ENCODE results near the gene TMEM42. TPM values are rescaled to one million over a fixed set of nuclear protein-coding genes. Genes with fewer than 3 reads are reported as not detected.
"Not testable (repeated sequence)": the region's sequence is repeated elsewhere in the genome, so short reads cannot be mapped to it uniquely, and the experiment has no call there.

Gene TMEM42
- total RNA-seq, 1 donor from 2014 or later = 9.6 TPM

GRCh38 chr3:44842376-44842775, 19.3 kb upstream of the TMEM42 start:
- no peak overlapping the region for H3K27ac Mint-ChIP-seq (ENCODE audit: unreplicated experiment)
- no peaks in the 10 kb centered on the region for H3K9me3 Mint-ChIP-seq (ENCODE audit: unreplicated experiment)

GRCh38 chr3:44845528-44846520, 15.9 kb upstream of the TMEM42 start:
- DNase-seq = no peak
- H3K4me3 Mint-ChIP-seq (ENCODE audit: unreplicated experiment) = no peak overlapping the region
- no peaks in the 10 kb centered on the region for H3K36me3 Mint-ChIP-seq (ENCODE audit: unreplicated experiment)
- H3K27ac Mint-ChIP-seq (ENCODE audit: unreplicated experiment) = no peak overlapping the region
- TF ChIP-seq CTCF (IDR thresholded peaks at IDR 0.05; ENCODE audit: partially characterized antibody, unreplicated experiment) = no peak
- H3K9me3 Mint-ChIP-seq (ENCODE audit: unreplicated experiment) = no peaks in the 10 kb centered on the region
- no peaks in the 10 kb centered on the region for H3K27me3 Mint-ChIP-seq (ENCODE audit: unreplicated experiment)
- no peaks in the 10 kb centered on the region for H3K4me1 Mint-ChIP-seq (ENCODE audit: low read depth, unreplicated experiment)

More at GRCh38 chr3:44842376-44842775, 19.3 kb upstream of the TMEM42 start:
- Mint-ChIP-seq H3K27me3 (ENCODE audit: unreplicated experiment) (no peaks in the 10 kb centered on the region), H3K36me3 (ENCODE audit: unreplicated experiment) (no peaks in the 10 kb centered on the region), H3K4me1 (ENCODE audit: low read depth, unreplicated experiment) (no peaks in the 10 kb centered on the region), H3K4me3 (ENCODE audit: unreplicated experiment) (no peak overlapping the region)
- DNase-seq = no peak
- no peak for TF ChIP-seq CTCF (IDR thresholded peaks at IDR 0.05; ENCODE audit: partially characterized antibody, unreplicated experiment)

- TF ChIP-seq CTCF (IDR thresholded peaks at IDR 0.05; ENCODE audit: partially characterized antibody, unreplicated experiment) = no peak
- Mint-ChIP-seq H3K36me3 (ENCODE audit: unreplicated experiment) (no peaks in the 10 kb centered on the region), H3K4me1 (ENCODE audit: low read depth, unreplicated experiment) (no peaks in the 10 kb centered on the region), H3K27me3 (ENCODE audit: unreplicated experiment) (no peaks in the 10 kb centered on the region), H3K27ac (ENCODE audit: unreplicated experiment) (no peak overlapping the region), H3K9me3 (ENCODE audit: unreplicated experiment) (no peaks in the 10 kb centered on the region), H3K4me3 (ENCODE audit: unreplicated experiment) (no peak overlapping the region)
- DNase-seq = no peak
Measured at GRCh38 chr3:44848634-44849033, 13.1 kb upstream of the TMEM42 start.

- H3K27ac Mint-ChIP-seq (ENCODE audit: unreplicated experiment); DNase-seq; H3K9me3 Mint-ChIP-seq (ENCODE audit: unreplicated experiment); H3K36me3 Mint-ChIP-seq (ENCODE audit: unreplicated experiment); H3K27me3 Mint-ChIP-seq (ENCODE audit: unreplicated experiment); H3K4me3 Mint-ChIP-seq (ENCODE audit: unreplicated experiment); H3K4me1 Mint-ChIP-seq (ENCODE audit: low read depth, unreplicated experiment): not testable (repeated sequence)
Measured at GRCh38 chr3:44856663-44857062, 5.0 kb upstream of the TMEM42 start.

- Mint-ChIP-seq H3K27me3 (ENCODE audit: unreplicated experiment) (peaks cover 6% of the 10 kb centered on the region), H3K27ac (ENCODE audit: unreplicated experiment) (no peak overlapping the region), H3K36me3 (ENCODE audit: unreplicated experiment) (no peaks in the 10 kb centered on the region), H3K4me3 (ENCODE audit: unreplicated experiment) (no peak overlapping the region), H3K4me1 (ENCODE audit: low read depth, unreplicated experiment) (peaks cover 2% of the 10 kb centered on the region), H3K9me3 (ENCODE audit: unreplicated experiment) (peaks cover 12% of the 10 kb centered on the region)
- no peak for DNase-seq
- TF ChIP-seq CTCF (IDR thresholded peaks at IDR 0.05; ENCODE audit: partially characterized antibody, unreplicated experiment) = no peak
Measured at GRCh38 chr3:44860117-44860516, 1.6 kb upstream of the TMEM42 start.

All from glutamatergic neuron (in vitro differentiated cells).